ENCODE measurements around the gene SPAG16.

- no peak for TF ChIP-seq ATF2 (CRISPR knock-in tag; IDR thresholded peaks at IDR 0.05; ENCODE audit: borderline replicate concordance, low read depth)
- TF ChIP-seq CTCF (IDR thresholded peaks at IDR 0.05): no peak
- TF ChIP-seq FOXP4 (CRISPR knock-in tag; IDR thresholded peaks at IDR 0.05): no peak
- TF ChIP-seq NFE2L1 (CRISPR knock-in tag; IDR thresholded peaks at IDR 0.05): no peak
- no peak for TF ChIP-seq MAX (CRISPR knock-in tag; IDR thresholded peaks at IDR 0.05)
- TF ChIP-seq ZNF423 (CRISPR knock-in tag; IDR thresholded peaks at IDR 0.05): no peak
- no peak for TF ChIP-seq ZNF121 (CRISPR knock-in tag; IDR thresholded peaks at IDR 0.05)
- TF ChIP-seq HMGXB4 (CRISPR knock-in tag; IDR thresholded peaks at IDR 0.05): no peak
- no peak for TF ChIP-seq ZBTB43 (CRISPR knock-in tag; IDR thresholded peaks at IDR 0.05)
- TF ChIP-seq ETV6 (CRISPR knock-in tag; IDR thresholded peaks at IDR 0.05): no peak
- TF ChIP-seq ZNF232 (CRISPR knock-in tag; IDR thresholded peaks at IDR 0.05): no peak
- TF ChIP-seq HMGA2 (CRISPR knock-in tag; IDR thresholded peaks at IDR 0.05): no peak
Measured at GRCh38 chr2:213317929-213318328, 33.7 kb downstream of the SPAG16 start.
